GM18519 (cell line): ENCODE measurements around the gene CYP24A1.

Experiments used
- ATAC-seq: cut with Tn5 transposase; IDR thresholded peaks from one replicate; pipeline ENCODE4 v1.9.1; 2021; ENCODE audit warnings: mild to moderate bottlenecking, moderate library complexity; ENCODE audit not compliant: unreplicated experiment, low FRiP score

Gene CYP24A1

DNA sequence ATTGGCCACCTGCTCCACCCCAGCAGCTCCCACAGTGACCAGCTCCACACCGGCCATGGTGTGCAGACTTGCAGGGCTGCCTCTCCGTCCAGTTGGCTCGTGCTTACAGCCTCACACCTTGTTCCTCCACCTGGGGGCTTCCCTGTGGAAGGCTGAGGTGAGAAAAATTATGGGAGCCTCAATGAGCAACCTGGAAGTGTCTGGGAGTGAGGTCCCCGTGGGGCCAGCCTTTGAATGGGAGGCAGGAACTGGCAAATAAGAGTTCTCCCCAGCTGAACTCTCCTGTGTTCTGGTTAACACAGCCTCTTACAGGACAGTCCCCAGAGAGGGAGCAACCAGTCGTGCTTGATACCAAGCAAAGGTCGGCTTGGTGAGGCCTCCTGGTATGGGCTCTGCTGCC is 30.3 kb upstream of the CYP24A1 start:
- ATAC-seq: no peak

DNA sequence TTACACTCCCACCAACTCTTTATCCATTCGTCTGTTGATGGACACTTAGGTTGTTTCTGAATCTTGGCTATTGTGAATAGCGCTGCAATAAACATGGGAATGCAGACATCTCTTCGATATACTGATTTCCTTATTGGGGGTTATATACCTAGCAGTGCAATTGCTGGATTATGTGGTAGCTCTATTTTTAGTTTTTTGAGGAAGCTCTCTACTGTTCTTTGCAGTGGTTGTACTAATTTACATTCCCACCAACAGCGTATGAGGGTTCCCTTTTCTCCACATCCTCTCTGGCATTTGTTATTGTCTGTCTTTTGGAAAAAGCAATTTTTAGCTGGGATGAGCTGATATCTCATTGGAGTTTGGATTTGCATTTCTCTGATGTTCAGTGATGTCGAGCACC is 29.5 kb upstream of the CYP24A1 start:
- no peak for ATAC-seq

DNA sequence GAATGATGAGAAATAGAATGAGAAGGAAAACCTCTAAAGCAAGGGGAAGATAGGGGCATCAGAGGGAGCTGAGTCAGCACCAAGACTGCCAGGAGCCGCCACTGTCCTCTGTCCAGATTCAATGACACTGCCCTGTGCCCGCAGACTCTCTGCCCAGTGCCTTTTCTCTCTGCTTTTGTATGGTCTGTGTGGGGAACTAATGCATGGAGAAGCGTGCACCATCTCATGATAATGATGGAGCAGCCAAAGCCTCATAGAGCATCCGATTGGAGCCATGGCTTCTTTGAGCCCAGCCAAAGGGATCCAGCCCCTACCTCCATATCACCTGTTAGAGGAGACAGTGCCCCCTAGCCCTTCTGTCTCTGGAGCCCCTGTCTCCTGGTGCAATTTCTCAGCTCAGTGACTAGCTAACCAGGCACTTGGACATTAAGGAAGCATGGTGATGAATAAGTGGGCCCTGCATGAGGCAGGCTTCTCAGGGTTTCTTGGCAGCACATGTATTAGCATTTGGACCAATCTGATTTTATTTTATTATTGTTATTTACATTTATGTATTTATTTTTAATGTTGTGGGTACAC is 27.6 kb upstream of the CYP24A1 start:
- no peak for ATAC-seq

DNA sequence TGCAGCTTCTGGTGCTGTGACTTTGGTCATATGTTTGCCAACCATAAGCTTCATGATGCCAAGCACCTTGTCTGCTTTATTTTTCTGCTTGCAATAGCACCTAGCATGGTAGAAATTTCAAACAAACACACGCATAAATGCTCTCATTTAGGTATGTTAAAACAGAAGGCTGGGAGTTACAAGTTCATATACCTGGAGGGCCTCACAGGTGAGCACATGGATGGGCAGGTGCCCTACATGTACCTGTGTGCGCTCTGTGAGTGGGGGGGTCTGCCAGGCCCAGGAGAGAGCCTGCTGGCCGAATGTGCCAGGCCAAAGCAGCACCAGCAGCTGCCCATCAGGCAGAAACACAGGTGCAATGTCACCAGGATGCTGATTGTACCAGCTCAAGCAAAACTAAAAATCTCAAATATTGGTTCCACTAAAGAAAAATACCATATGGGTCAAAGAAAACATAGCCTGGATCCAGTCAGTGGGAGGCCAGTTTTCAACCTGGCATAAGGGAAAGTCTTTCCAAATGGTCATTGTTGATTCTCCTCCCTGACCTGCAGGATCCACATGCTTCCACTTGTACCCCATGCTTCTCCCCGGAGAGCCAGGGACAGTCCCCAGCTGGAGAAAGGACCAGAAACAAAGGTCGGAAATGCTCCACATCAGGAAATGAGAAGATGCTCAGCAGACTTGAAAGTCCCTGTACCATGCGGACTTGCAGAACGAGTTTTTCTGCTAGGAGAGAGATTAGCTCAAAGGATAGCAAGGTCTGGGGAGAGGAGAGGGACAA is 26.9 kb upstream of the CYP24A1 start:
- ATAC-seq: no peak

DNA sequence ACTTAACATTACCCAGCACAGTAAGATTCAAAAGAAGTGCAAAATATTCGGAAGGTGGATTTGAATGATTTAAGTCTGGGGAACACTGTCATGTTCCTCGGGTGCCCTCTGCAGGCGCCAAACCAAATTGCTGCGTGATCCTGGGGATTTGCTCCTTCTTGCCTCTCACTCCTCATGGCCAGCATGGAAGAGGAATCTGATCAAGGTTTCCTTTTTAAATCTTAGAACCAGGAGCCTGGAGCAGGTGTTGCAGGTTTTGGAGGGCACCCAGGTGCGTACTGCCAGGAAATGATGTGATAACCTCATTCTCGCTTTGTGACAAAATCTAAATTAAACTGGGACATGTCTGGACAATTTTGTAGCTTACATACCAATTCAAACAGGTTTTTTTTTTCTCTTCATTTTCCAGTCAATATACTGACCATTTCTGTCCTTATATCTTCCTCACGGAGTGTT is 26.0 kb upstream of the CYP24A1 start:
- ATAC-seq: peak; percentile 47

DNA sequence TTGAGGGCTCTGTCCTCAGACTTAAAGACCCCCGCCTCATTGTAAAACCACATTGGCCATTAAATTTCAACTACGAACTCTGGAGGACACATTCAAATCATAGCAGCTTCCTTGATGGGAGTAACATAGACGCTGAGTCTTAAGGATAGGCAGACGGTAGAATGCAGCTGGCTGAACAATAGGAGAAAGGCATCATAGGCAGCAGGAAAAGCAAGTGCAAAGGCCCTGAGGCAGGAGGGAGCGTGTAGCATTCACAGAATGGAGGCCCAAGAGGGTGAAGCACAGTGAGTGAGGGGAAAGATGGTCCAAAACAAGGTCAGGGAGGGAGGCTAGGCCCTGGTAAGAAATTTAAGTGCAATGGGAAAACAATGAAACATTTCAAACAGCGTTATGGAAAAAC is 25.5 kb upstream of the CYP24A1 start:
- no peak for ATAC-seq

DNA sequence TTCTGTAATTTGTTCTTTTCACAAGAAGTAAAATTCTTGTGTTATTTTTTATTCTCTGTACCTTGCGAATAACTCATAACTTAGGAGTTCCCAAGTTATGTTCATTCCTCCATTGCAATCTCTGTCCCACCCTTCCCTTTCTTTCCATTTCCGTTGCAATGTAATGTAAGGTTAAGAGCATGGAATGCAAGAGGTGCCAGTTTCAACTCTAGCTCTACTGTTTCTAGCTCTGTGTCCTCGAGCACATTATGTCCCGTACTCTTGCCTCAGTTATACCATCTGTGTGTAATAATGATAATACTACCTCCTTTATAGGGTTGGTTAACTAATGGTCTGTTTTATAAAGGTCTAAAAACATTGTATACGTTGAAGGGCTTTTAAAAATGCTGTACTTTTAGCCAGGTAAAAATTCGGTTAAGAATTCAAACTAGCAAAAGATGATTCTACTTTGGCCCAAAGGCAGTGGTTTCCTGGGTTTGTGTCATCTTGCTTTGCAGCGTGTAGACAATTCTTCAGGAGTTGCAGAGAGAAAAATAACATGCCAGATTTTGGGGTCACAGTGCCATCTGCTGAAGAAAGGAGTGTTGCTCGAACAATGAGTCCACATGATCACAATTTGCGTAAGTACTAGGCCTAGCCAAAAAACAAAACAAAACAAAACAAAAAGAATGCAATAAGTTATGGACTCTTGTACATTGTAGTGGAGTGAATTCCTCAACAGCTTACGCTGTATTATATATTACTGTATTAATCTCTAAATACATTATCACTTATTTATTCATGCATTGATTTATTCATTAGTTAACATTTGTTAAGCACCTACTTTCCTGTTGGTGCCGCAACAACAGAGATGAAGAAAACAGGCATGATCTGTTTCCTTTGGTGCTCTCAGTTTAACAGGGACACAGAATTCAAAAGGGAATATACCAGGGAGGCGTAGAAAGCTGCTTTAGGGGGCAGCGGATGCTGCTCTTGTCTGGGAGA is 24.1 kb upstream of the CYP24A1 start:
- ATAC-seq: no peak

DNA sequence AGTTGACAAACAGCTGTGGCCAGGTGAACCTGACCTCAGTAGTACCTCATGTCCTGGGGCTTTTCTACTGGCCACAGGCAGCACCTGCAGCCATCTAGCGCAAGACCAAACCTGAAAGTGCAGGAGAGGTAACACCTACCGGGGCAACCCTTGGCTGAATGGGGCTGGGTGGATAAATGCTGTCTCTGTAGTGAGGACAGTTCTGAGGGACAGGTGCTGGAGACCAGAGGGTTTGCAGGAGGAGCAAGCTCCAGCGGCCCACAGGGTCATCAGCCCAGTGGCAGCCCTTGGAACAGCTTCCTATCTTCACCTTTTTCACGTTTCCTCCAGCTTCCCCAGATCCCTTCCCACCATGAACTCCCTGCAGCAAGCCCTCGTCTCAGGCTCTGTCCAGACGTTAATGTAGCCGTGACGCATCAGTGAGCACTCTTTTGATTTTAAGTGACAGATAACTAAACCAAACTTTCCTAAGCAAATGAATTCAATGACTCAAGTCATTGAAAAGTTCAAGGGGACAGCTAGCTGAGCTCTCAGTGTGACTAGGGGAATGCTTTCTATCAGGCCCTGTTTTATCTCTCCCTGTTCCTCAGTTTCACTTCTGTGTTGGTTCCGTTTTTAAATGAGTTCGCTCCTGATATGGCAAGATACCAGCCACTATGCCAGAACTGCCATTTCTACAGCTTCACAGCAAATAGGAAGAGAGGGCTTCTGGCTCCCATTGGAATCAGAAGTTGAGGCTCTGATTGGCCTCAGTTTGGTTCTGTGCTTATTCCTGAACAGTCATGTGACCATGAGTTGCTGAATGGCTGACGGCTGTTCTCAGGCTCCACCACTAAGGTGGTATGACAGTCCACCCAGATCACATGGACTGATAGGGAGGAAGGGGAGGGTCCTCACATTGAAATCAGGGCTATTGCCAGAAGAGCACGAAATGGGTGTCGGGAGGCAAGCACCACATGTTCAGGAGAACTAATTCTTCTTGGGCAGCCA is 22.0 kb upstream of the CYP24A1 start:
- no peak for ATAC-seq

DNA sequence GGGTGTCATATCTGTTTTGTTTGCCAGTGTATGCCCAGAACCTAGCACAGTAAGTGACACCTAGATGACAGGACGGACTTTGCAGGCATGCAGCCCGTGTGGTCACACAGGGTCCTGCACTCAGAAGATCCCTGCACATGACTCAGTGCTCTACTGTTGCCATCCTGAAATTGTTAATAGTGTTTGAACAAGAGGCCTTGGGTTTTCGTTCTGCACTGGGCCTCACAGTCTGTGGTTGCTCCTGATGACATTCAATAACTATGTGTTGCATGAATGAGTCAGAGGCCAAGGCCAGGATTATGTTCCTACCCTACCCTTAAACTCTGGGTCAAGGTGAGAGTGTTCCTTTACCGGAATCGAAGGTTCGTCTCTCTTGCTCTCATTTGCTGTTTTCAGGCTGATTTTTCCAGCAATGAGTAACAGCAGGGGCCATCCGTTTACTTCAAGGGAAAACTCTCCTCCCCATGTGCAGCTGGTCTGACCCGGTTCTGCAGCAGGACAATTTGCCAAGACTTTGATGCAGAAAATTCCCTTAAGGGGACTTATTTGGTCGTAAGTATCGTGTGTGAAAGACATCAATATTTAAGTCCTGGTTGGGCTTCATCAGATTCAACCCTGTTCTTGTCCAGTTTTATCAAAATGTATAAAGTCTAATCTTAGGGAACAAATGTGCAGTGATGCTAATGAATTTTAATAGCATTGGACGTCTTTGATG is 21.1 kb upstream of the CYP24A1 start:
- no peak for ATAC-seq

DNA sequence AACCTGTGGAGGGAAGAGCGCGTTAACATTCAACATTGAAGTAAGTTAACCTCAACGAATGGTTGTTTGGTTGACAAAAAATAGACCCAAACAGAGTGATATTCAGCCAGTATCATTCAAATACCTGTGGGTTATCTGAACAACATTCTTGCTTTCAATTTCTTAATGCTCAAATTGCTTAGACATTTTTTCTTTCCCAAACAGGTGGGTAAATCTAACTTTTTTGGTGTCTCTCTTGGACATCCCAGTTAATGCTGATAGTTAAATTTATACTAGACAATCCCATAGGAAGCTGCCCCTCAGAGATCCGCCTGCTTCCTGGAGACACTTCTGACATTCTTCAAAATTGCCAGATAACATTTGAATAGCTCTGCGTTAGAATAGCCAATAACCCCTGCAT is 20.0 kb upstream of the CYP24A1 start:
- ATAC-seq: no peak

DNA sequence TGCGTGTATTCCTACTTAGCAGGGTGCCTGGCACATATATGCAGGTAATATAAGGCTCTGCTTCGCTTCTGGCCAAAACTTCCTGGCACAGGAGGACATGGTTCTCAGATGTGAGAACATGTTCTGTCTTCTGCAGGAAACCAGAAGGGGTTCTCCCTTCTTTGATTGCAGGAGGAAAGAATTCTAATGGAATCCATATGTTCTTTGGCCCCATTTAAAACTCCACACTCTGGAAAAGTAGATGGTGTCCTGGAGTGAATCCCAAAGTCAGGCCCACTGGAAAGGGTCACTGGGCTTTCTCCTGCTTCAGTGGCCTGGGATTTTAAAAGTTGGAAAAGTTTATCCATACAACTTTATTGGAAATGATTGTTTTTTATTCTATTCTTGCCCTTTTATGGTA is 16.4 kb upstream of the CYP24A1 start:
- ATAC-seq: no peak

DNA sequence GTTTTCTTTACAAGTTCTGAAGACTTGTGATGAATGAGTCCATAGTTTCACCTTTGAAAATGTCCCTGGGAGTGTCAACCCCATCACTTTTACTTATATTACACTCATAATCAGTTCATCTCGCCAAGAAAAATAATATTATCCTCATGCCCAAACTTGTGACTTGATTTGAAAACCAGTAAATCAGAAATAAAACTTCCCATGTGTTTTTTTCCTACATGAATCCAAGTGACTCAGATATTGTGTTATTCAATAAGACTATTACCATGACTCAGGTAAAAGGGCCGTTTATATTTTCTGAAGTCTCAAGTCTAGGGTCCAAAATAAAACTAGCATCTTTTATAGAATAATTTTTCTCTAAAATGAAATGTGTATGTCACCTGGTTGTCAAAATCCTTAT is 15.8 kb upstream of the CYP24A1 start:
- ATAC-seq: no peak

DNA sequence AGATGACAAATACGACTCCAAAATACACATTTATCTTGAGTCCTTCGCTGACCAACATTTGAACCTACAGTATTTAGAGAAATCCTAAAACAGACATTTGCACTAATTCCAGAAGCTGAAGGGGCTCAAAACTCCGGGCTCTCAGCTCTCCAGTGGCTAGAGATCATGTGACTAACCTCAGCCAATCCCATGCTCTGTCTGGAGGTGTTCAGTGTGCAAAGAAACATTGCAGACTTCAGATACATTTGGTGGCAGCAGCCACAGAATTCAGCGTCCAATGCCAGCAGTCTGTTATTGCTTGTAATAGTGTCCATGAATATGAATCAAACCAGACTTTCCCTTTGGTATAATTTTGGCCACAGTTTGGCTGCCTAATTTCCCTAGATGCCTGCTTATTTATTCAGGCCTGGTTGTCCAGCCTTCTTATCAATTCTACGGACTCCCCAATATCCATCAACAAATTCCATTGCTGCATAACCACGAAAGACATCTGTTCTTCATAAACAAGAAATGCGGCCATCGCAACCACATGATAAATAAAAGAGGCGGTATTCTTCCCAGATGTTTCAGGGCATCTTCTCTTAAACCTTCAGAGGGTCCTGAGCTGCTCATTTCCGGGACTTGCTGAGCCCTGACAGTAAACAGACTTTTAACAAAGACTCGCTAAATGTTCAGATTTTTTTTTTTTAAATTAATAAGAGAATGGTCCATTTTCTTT is 14.5 kb upstream of the CYP24A1 start:
- ATAC-seq: no peak

DNA sequence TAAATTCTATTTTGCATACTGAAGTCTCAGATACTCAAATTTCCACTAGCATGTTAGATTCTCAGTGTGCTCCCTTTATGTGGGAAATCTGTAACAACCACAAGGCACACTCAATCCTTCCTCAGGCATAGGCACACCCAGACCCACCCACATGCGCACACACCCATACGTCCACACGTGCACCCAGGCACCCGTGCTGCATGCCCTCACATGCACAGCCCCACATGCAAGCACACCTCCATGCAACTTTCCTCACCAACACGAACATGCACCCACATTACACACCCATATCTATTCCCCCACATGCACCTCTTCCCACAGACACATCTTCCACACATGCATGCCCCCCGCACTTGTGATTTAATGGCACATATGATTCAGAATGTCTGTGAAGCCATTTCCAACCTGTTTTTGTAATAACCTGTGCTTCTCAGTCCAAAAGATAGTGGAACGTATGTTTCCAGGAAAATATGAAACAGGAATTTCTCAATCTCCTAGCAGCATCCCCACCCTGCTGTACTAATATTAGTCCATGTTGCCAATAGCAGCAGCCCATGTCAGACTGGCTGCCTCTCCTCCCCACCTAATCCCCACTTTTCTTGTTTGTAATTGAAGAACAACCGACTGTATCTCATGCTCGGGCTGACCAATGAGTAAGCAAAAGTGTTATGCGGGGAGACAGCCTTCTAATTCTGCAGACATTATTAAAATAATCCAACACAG is 11.3 kb upstream of the CYP24A1 start:
- no peak for ATAC-seq

DNA sequence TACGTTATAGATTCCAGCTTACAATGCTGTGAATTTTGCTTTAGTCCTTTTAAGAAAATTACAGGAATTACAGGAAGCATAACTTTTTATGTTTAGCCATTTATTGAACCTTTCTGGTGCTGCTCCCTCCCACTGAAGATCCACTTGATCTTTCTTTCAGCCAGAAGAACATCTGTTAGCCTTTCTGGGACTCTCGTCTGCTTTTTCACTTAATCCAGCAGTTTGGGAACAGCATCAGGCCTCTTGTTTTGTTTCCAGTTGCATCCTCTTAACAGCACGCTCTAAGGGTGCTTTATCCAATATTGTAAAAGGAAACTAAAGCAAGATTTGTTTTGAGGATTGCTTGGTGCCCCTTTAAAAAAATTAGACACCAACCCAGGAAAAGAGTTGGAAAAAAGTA is 10.3 kb upstream of the CYP24A1 start:
- no peak for ATAC-seq

DNA sequence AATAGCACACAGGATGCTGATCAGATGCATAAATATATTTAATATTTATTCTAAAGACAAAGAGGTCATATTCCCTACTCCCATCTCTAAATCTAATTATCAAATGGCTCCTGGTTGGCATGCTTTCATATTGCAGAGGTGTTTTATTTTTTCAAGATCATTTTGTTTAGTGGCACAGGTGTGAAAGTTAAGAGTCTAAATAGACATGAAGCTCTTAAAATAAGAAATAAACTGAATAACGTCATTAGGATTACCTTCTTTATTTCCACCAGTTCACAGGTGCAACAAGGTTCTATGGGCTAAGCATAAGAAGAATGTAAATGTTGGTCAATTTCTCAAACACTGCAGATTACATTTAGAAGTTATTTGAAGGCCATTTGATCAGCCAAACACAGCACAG is 7.1 kb upstream of the CYP24A1 start:
- ATAC-seq: no peak

DNA sequence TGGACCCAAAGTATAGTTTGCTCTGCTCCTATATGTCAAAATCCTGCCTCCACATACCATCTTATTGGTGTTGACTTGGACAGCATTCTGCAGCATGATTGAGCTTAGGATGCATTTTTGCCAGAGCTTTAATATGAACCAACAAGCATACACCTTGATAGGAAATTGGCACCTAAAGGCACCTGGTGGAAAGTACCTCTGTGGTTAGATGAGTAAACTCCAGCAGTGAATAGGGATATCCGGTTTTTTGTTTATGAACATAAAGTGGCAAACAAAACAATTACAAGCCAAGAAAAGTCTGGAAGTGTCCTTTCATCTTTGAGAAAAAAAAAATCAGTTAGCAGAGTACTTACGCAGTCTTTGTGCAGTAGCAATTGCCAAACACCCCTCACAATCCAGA is 6.2 kb upstream of the CYP24A1 start:
- no peak for ATAC-seq

DNA sequence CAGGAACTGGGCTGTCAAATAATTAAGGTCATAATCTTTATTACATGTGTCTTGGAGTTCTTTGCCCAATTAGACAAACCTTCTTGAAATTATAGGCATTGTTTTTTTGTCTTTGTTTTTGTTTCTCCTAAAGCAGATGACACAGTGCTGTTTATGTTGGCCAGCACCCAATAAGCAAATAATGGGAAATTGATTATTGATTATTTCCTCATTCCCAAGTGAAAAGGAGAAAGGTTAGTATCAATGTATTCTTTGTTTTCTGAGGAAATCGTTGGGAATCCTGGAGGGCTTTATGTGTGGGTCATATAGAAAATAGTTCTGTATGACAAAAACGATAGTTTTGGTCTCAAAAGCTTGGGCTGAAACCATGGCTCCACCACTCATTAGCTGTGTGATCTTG is 4.5 kb upstream of the CYP24A1 start:
- no peak for ATAC-seq
